ENCODE data around the gene UBE2QL1.

Gene UBE2QL1

DNA sequence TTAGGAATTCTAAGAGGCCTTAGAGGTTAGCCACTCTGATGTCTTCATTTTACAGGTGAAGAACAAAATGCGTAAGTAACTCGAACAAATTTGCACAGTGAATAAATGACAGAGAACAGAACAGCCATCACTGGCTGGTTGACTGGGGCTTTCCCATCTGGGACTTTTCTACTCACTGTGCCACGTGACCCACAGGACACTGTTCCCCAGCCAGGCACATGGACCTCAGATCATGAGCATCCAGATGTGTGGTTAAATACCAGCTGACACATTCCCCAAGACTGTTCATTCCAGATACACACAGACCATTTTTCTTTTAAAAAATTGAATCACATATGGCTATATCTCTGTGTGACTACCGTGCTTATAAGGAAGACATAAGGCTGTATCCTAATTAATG lies 44.5 kb upstream of the UBE2QL1 start:
- ATAC-seq = no peak
- TF ChIP-seq CSDC2 (CRISPR knock-in tag; IDR thresholded peaks at IDR 0.05) (no peak), OSR1 (CRISPR knock-in tag; IDR thresholded peaks at IDR 0.05) (no peak), ZFP30 (CRISPR knock-in tag; IDR thresholded peaks at IDR 0.05) (no peak), ARNTL (CRISPR knock-in tag; IDR thresholded peaks at IDR 0.05; ENCODE audit: borderline replicate concordance, low read depth) (no peak), ZFP3 (CRISPR knock-in tag; IDR thresholded peaks at IDR 0.05) (no peak), ZNF70 (CRISPR knock-in tag; IDR thresholded peaks at IDR 0.05) (no peak), BACH2 (CRISPR knock-in tag; IDR thresholded peaks at IDR 0.05; ENCODE audit: borderline replicate concordance) (no peak), SNAI2 (CRISPR knock-in tag; IDR thresholded peaks at IDR 0.05) (no peak), ESRRG (CRISPR knock-in tag; IDR thresholded peaks at IDR 0.05) (no peak), ZNF8 (CRISPR knock-in tag; IDR thresholded peaks at IDR 0.05) (no peak), ZNF565 (CRISPR knock-in tag; conservative IDR thresholded peaks at IDR 0.05; ENCODE audit: low read depth) (no peak), ISL1 (CRISPR knock-in tag; IDR thresholded peaks at IDR 0.05) (no peak), PPARA (CRISPR knock-in tag; IDR thresholded peaks at IDR 0.05; ENCODE audit: borderline replicate concordance) (no peak), TCF4 (CRISPR knock-in tag; IDR thresholded peaks at IDR 0.05; ENCODE audit: borderline replicate concordance) (no peak)
- TF ChIP-seq, protein P1, sequence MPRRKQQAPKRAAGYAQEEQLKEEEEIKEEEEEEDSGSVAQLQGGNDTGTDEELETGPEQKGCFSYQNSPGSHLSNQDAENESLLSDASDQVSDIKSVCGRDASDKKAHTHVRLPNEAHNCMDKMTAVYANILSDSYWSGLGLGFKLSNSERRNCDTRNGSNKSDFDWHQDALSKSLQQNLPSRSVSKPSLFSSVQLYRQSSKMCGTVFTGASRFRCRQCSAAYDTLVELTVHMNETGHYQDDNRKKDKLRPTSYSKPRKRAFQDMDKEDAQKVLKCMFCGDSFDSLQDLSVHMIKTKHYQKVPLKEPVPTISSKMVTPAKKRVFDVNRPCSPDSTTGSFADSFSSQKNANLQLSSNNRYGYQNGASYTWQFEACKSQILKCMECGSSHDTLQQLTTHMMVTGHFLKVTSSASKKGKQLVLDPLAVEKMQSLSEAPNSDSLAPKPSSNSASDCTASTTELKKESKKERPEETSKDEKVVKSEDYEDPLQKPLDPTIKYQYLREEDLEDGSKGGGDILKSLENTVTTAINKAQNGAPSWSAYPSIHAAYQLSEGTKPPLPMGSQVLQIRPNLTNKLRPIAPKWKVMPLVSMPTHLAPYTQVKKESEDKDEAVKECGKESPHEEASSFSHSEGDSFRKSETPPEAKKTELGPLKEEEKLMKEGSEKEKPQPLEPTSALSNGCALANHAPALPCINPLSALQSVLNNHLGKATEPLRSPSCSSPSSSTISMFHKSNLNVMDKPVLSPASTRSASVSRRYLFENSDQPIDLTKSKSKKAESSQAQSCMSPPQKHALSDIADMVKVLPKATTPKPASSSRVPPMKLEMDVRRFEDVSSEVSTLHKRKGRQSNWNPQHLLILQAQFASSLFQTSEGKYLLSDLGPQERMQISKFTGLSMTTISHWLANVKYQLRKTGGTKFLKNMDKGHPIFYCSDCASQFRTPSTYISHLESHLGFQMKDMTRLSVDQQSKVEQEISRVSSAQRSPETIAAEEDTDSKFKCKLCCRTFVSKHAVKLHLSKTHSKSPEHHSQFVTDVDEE (CRISPR knock-in tag; IDR thresholded peaks at IDR 0.05) = no peak
- TF ChIP-seq, protein P2, sequence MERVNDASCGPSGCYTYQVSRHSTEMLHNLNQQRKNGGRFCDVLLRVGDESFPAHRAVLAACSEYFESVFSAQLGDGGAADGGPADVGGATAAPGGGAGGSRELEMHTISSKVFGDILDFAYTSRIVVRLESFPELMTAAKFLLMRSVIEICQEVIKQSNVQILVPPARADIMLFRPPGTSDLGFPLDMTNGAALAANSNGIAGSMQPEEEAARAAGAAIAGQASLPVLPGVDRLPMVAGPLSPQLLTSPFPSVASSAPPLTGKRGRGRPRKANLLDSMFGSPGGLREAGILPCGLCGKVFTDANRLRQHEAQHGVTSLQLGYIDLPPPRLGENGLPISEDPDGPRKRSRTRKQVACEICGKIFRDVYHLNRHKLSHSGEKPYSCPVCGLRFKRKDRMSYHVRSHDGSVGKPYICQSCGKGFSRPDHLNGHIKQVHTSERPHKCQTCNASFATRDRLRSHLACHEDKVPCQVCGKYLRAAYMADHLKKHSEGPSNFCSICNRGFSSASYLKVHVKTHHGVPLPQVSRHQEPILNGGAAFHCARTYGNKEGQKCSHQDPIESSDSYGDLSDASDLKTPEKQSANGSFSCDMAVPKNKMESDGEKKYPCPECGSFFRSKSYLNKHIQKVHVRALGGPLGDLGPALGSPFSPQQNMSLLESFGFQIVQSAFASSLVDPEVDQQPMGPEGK (CRISPR knock-in tag; IDR thresholded peaks at IDR 0.05; ENCODE audit: borderline replicate concordance) = no peak
- TF ChIP-seq, protein P3, sequence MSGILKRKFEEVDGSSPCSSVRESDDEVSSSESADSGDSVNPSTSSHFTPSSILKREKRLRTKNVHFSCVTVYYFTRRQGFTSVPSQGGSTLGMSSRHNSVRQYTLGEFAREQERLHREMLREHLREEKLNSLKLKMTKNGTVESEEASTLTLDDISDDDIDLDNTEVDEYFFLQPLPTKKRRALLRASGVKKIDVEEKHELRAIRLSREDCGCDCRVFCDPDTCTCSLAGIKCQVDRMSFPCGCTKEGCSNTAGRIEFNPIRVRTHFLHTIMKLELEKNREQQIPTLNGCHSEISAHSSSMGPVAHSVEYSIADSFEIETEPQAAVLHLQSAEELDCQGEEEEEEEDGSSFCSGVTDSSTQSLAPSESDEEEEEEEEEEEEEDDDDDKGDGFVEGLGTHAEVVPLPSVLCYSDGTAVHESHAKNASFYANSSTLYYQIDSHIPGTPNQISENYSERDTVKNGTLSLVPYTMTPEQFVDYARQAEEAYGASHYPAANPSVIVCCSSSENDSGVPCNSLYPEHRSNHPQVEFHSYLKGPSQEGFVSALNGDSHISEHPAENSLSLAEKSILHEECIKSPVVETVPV (CRISPR knock-in tag; IDR thresholded peaks at IDR 0.05) = no peak
- TF ChIP-seq, protein P4, sequence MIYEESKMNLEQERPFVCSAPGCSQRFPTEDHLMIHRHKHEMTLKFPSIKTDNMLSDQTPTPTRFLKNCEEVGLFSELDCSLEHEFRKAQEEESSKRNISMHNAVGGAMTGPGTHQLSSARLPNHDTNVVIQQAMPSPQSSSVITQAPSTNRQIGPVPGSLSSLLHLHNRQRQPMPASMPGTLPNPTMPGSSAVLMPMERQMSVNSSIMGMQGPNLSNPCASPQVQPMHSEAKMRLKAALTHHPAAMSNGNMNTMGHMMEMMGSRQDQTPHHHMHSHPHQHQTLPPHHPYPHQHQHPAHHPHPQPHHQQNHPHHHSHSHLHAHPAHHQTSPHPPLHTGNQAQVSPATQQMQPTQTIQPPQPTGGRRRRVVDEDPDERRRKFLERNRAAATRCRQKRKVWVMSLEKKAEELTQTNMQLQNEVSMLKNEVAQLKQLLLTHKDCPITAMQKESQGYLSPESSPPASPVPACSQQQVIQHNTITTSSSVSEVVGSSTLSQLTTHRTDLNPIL (CRISPR knock-in tag; IDR thresholded peaks at IDR 0.05; ENCODE audit: low read depth) = no peak

DNA sequence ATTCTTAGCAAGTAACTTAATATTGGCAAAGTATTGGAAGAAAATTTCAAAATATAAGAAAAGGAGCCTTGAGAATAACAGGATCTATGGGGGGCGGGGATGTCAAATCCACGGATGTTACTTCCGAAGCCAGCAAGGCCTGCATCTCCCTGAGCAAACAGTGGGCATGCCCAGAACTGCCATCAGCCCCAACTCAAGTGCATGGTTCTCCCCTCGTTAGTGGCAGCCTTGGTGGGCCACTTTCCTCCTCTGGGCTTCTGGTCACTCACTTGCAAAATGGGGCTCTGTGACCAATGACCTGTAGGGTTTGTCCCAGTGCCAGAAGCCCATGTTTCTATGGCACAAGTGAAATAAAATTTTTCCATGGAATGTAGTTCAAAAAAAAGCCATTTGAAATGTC lies 43.1 kb upstream of the UBE2QL1 start:
- TF ChIP-seq, protein P2 (CRISPR knock-in tag; IDR thresholded peaks at IDR 0.05; ENCODE audit: borderline replicate concordance) = no peak
- TF ChIP-seq ZC3H10 (CRISPR knock-in tag; IDR thresholded peaks at IDR 0.05) (no peak), ZNF8 (CRISPR knock-in tag; IDR thresholded peaks at IDR 0.05) (no peak), BACH2 (CRISPR knock-in tag; IDR thresholded peaks at IDR 0.05; ENCODE audit: borderline replicate concordance) (no peak), CSDC2 (CRISPR knock-in tag; IDR thresholded peaks at IDR 0.05) (no peak), ZFP30 (CRISPR knock-in tag; IDR thresholded peaks at IDR 0.05) (no peak), ZNF70 (CRISPR knock-in tag; IDR thresholded peaks at IDR 0.05) (no peak), ARNTL (CRISPR knock-in tag; IDR thresholded peaks at IDR 0.05; ENCODE audit: borderline replicate concordance, low read depth) (no peak), ZFP3 (CRISPR knock-in tag; IDR thresholded peaks at IDR 0.05) (no peak), PPARA (CRISPR knock-in tag; IDR thresholded peaks at IDR 0.05; ENCODE audit: borderline replicate concordance) (no peak), OSR1 (CRISPR knock-in tag; IDR thresholded peaks at IDR 0.05) (no peak)
- TF ChIP-seq, protein P5, sequence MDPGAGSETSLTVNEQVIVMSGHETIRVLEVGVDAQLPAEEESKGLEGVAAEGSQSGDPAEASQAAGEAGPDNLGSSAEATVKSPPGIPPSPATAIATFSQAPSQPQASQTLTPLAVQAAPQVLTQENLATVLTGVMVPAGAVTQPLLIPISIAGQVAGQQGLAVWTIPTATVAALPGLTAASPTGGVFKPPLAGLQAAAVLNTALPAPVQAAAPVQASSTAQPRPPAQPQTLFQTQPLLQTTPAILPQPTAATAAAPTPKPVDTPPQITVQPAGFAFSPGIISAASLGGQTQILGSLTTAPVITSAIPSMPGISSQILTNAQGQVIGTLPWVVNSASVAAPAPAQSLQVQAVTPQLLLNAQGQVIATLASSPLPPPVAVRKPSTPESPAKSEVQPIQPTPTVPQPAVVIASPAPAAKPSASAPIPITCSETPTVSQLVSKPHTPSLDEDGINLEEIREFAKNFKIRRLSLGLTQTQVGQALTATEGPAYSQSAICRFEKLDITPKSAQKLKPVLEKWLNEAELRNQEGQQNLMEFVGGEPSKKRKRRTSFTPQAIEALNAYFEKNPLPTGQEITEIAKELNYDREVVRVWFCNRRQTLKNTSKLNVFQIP (CRISPR knock-in tag; IDR thresholded peaks at IDR 0.05; ENCODE audit: borderline replicate concordance, low read depth) = no peak
- TF ChIP-seq, protein P3 (CRISPR knock-in tag; IDR thresholded peaks at IDR 0.05) = no peak
- TF ChIP-seq, protein P1 (CRISPR knock-in tag; IDR thresholded peaks at IDR 0.05) = no peak
- no peak for ATAC-seq
